HEK293T (cell line): ENCODE measurements around the gene PLAAT3.

ENCODE experiments used
- FOXA1 ChIP-seq: fragments of 450-650 bp; IDR thresholded peaks from 2 replicates; pipeline ENCODE4 v1.6.1; 2016; ENCODE audit warnings: mild to moderate bottlenecking
- FOXK2 ChIP-seq: fragments of 450-650 bp; IDR thresholded peaks from 2 replicates; pipeline ENCODE4 v1.6.1; 2016; ENCODE audit warnings: mild to moderate bottlenecking
- SP1 ChIP-seq: fragments of 450-650 bp; IDR thresholded peaks from 2 replicates; pipeline ENCODE4 v1.6.1; 2017

DNA sequence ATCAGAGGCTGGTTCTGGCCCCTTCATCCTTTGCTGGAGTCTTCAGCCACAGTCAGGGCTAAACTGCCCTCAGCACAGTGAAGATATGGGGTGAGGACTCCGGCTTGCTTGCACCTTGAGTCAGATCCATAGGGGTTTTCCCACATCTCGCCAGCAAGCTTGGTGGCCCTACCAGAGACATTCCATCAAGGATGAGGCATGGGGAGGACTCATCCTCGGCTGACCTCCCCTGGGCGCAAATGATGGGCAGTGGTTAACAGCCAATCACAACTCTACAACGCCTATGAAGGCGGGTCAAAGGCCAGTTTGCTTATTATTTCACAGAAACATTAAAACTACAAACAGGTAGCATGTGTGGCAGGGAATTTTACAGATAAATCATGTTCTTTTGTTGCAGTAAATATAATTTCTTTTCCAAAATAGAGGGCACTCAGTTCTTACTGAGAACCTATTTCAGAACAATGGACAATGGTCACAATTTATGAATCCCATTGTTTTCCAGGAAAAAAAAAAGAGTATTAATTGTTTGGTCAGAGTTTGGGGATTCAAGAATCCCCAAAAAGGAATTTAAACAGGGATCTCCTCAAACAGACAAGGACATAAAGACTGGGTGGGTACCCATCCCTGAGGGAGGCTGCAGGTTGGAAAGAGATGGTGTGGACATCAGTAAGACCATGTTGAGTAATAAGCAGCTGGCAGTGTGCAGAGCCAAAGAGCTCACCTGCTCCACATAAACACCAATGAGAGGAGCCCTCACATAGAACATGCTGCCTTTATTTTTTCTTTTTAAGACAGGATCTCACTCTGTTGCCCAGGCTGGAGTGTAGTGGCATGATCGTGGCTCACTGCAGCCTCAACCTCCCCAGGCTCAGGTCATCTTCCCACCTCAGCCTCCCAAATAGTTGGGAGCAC is 14.8 kb downstream of the PLAAT3 start:
- TF ChIP-seq FOXK2 (no peak), FOXA1 (no peak), SP1 (no peak)
